Sigmoid colon (tissue), 7 donors: ENCODE results near the gene NPHP4. TPM values are rescaled to one million over a fixed set of nuclear protein-coding genes. Genes with fewer than 3 reads are reported as not detected.
A peak's percentile ranks its signal among the peaks of the same experiment; 100 is the strongest.

ENCODE experiments used
- DNase-seq: peaks from one replicate; pipeline ENCODE4 v3.0.0-alpha.2; 2019
- H3K27ac ChIP-seq, 4 donors: fragments of 200-600 bp; sonication (generic); one replicate each; pipeline ENCODE4 v1.5.1; 2016 to 2019; ENCODE audit warnings: mild to moderate bottlenecking in 1 of 4
- H3K27me3 ChIP-seq, 3 donors: fragments of 200-600 bp; sonication (generic); one replicate each; pipeline ENCODE4 v1.5.1; 2019; ENCODE audit warnings: mild to moderate bottlenecking in 1 of 3
- H3K36me3 ChIP-seq, 4 donors: fragments of 200-600 bp; sonication (generic); one replicate each; pipeline ENCODE4 v1.5.1; 2016 to 2019
- H3K4me1 ChIP-seq, 4 donors: fragments of 200-600 bp; sonication (generic); one replicate each; pipeline ENCODE4 v1.5.1; 2017 to 2019
- H3K4me3 ChIP-seq, 4 donors: fragments of 200-600 bp; sonication (generic); one replicate each; pipeline ENCODE4 v1.5.1; 2017 to 2019; ENCODE audit warnings: mild to moderate bottlenecking in 2 of 4, moderate library complexity in 1 of 4
- H3K9me3 ChIP-seq, 4 donors: fragments of 200-600 bp in 3 of 4; sonication (generic) in 3 of 4; one replicate each; pipeline versions ENCODE4 v1.5.1 to v1.6.1; 2013 to 2019
- CTCF ChIP-seq, 4 experiments: fragments of 450-650 bp in 3 of 4; fragments of 200-600 bp in 1 of 4; IDR thresholded peaks; one replicate each; pipeline ENCODE4 v1.5.1; 2016 to 2019; ENCODE audit warnings: antibody characterized with exemption in 4 of 4, mild to moderate bottlenecking in 3 of 4, moderate library complexity in 2 of 4
- EP300 ChIP-seq, 4 donors: sonication (generic); formaldehyde crosslinking; IDR thresholded peaks; one replicate each; pipeline ENCODE4 v1.6.1; 2017; ENCODE audit warnings: antibody characterized with exemption in 4 of 4
- POLR2A ChIP-seq, 2 donors: fragments of 450-650 bp; IDR thresholded peaks; one replicate each; pipeline ENCODE4 v1.6.1; 2016; ENCODE audit warnings: antibody characterized with exemption in 2 of 2, mild to moderate bottlenecking in 2 of 2, moderate library complexity in 2 of 2
- POLR2AphosphoS5 ChIP-seq, 4 donors: sonication (generic); formaldehyde crosslinking; IDR thresholded peaks; one replicate each; pipeline ENCODE4 v1.6.1; 2017; ENCODE audit warnings: antibody characterized with exemption in 4 of 4
- WGBS, 2 donors: extraction: QIAGEN DNeasy Blood & Tissue Kit; methylation state at CpG; one replicate each; pipeline ENCODE4 v1.1.7; 2013; 5-methylcytosine and 5-hydroxymethylcytosine counted together
- intact Hi-C: fragments of 100-400 bp; cut with DNase I; formaldehyde crosslinking; loops from one replicate; pipeline ENCODE4 v1.15.1; 2023
- polyA plus RNA-seq, 3 donors: library from polyadenylated mRNA; stranded (reverse); fragments of 200-250 nt; gene quantifications; one replicate each; pipeline ENCODE4 v1.2.3, GENCODE V29; 2013
- total RNA-seq, 4 donors: library from RNA; depleted of rRNA; stranded (reverse); fragments of >200 nt; gene quantifications; one replicate each; pipeline ENCODE4 v1.1.0, GENCODE V29; 2016
- donor health status: healthy with polysubstance abuse.
- donor health status: Bipolar disorder and iron deficiency.
- donor health status: healthy.

Gene NPHP4
- total and polyA plus RNA-seq, 7 donors: 0.60 to 12.2 (median 5.7) TPM

GRCh38 chr1:6029351-6029750, 37.1 kb upstream of the NPHP4 start:
- WGBS, 2 donors: 87 to 95% methylated on average over 5 of the region's 5 CpGs
- H3K4me1 ChIP-seq: no peaks in the 10 kb centered on the region

GRCh38 chr1:6028042-6028850, 36.0 kb upstream of the NPHP4 start:
- intact Hi-C loops: no loop called here
- Histone ChIP-seq H3K27ac (no peak overlapping the region), H3K27me3 (peaks cover 0 to 27% (median 2%) of the 10 kb centered on the region in 3 donors), H3K4me1 (no peaks in the 10 kb centered on the region), H3K4me3 (peak overlapping the region in 1 of 4 donors; percentile 34), H3K9me3 (no peaks in the 10 kb centered on the region), H3K36me3 (no peaks in the 10 kb centered on the region)
- 61 to 78% methylated on average over 19 of the region's 19 CpGs for WGBS, 2 donors
- no peak for DNase-seq
- TF ChIP-seq EP300 (IDR thresholded peaks at IDR 0.05) (no peak), POLR2AphosphoS5 (IDR thresholded peaks at IDR 0.05) (no peak), CTCF (IDR thresholded peaks at IDR 0.05) (no peak), POLR2A (IDR thresholded peaks at IDR 0.05) (no peak)

More at GRCh38 chr1:6029351-6029750, 37.1 kb upstream of the NPHP4 start:
- intact Hi-C loops: no loop called here
- H3K27me3 ChIP-seq: peaks cover 0 to 25% (median 2%) of the 10 kb centered on the region in 3 donors
- DNase-seq: no peak
- H3K36me3 ChIP-seq: no peaks in the 10 kb centered on the region
- no peaks in the 10 kb centered on the region for H3K9me3 ChIP-seq
- TF ChIP-seq EP300 (IDR thresholded peaks at IDR 0.05): no peak
- no peak for TF ChIP-seq POLR2AphosphoS5 (IDR thresholded peaks at IDR 0.05)
- no peak for TF ChIP-seq POLR2A (IDR thresholded peaks at IDR 0.05)
- no peak for TF ChIP-seq CTCF (IDR thresholded peaks at IDR 0.05)
- no peak overlapping the region for H3K27ac ChIP-seq
- no peak overlapping the region for H3K4me3 ChIP-seq

GRCh38 chr1:6027591-6027990, 35.4 kb upstream of the NPHP4 start:
- TF ChIP-seq EP300 (IDR thresholded peaks at IDR 0.05) (no peak), POLR2AphosphoS5 (IDR thresholded peaks at IDR 0.05) (no peak), CTCF (IDR thresholded peaks at IDR 0.05) (no peak)
- no peak for DNase-seq
- Histone ChIP-seq H3K4me3 (peak overlapping the region in 1 of 4 donors; percentile 34), H3K27ac (peak overlapping the region in 1 of 4 donors; percentile 34), H3K36me3 (no peaks in the 10 kb centered on the region), H3K4me1 (no peaks in the 10 kb centered on the region), H3K27me3 (peaks cover 0 to 27% (median 2%) of the 10 kb centered on the region in 3 donors), H3K9me3 (no peaks in the 10 kb centered on the region)
- 46 to 66% methylated on average over 10 of the region's 10 CpGs for WGBS, 2 donors
- intact Hi-C loops: no loop called here

- DNase-seq: peak; percentile 83
- 21 to 23% methylated on average over 34 of the region's 34 CpGs for WGBS, 2 donors
- H3K4me3 ChIP-seq: peak overlapping the region in 3 of 4 donors; percentile 2 to 34 (median 23)
- H3K4me1 ChIP-seq: no peaks in the 10 kb centered on the region
- peak in 3 of 4 donors; percentile 17 to 50 (median 43) for TF ChIP-seq POLR2AphosphoS5 (IDR thresholded peaks at IDR 0.05)
- no peak for TF ChIP-seq CTCF (IDR thresholded peaks at IDR 0.05)
- intact Hi-C loops: no loop called here
- H3K27ac ChIP-seq: peak overlapping the region in 2 of 4 donors; percentile 20 to 28
- H3K9me3 ChIP-seq: no peaks in the 10 kb centered on the region
- no peaks in the 10 kb centered on the region for H3K36me3 ChIP-seq
- H3K27me3 ChIP-seq: peaks cover 0 to 27% (median 2%) of the 10 kb centered on the region in 3 donors
Observed at GRCh38 chr1:6026095-6026809, 34.0 kb upstream of the NPHP4 start.
